ENCODE measurements around the gene NFYC. TPM values are rescaled to one million over a fixed set of nuclear protein-coding genes. Genes with fewer than 3 reads are reported as not detected.

The NFYC gene
- polyA plus RNA-seq, 4 donors = 71.0 to 113 (median 96.5) TPM

DNA sequence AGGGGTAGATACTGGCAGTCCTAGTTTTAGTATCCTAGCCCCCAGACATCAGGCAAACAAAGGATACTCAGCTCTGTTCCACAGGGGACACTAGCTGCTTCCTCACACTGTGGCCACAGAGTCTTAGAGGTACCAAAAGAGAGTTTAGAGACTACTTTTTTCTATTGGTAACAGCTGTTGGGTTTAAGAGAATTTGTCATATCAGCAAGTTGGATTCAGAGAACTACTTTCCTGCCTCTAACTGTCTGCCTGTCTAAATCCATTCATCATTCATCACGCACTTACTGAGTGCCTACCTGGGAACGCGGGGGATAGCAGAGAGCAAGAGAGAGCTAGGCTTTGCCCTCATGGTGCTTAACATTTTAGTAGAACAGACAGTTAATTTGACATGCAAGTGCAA lies 65.0 kb downstream of the NFYC start:
- DNase-seq (ENCODE audit: low read depth in 4 of 4, low spot score in 3 of 4) = no peak

DNA sequence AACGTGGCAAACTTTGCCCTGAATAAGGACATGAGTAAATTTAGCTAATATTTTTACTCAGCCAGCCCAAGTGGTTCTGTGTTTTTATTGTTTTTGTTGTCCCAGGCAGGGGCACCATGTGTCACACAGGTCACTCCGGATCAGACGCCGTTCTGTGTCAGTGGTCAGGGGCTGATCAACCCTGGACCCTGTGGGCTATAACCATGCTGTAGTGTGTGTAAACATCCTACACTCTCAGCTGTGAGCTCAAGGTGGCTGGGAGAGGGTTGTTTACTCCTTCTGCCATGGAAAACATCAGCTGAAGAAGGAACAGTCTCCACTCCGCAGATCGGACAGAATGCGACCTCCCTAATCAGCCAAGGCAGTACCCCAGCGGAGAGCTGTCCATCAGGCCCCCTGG lies 65.6 kb downstream of the NFYC start:
- DNase-seq (ENCODE audit: low read depth in 4 of 4, low spot score in 3 of 4) = no peak

DNA sequence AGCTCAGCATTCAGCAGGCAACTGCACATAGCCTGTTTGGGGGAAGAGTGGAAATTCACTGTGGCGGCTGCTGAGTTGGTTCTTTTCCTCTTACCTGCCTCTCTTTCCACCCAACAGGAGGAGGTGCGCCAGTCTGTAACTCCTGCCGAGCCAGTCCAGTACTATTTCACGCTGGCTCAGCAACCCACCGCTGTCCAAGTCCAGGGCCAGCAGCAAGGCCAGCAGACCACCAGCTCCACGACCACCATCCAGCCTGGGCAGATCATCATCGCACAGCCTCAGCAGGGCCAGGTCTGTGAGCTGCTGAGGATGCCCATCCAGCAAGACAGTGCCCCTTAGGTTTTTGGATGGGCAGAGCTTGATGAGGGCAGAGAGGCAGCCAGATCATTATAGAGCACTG lies 66.5 kb downstream of the NFYC start:
- no peak for DNase-seq (ENCODE audit: low read depth in 4 of 4, low spot score in 3 of 4)

DNA sequence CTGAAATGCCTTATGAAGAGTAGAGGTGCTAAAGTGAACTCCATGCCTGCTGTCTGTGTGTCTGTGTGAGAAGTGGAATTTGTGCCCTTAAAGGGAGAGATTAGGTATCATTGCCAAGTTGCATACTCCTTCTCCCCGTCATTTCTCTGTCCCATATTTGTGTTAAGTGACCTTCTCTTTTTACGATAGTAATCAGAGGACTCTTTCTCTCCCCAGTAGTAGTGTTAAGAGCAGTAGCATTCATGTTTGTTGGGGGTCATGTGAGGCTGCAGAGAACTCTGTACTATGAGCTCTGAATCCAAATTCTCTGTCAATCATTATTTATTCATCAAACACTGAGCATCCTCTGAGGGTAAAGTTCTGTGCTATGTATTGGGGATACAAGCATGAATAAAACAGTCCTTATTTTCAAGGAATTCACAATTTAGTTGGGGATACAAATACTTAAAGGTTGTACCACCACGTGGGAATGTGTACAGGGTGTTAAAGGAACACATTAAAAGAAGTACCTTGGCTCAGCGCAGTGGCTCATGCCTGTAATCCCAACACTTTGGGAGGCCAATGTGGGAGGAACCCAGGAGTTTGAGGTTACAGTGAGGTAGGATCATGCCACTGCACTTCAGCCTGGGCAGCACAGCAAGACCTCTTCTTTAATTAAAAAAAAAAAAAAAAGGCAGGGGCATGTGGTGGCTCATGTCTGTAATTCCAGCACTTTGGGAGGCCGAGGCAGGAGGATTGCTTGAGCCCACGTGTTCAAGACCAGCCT lies 67.3 kb downstream of the NFYC start:
- no peak for DNase-seq (ENCODE audit: low read depth in 4 of 4, low spot score in 3 of 4)

DNA sequence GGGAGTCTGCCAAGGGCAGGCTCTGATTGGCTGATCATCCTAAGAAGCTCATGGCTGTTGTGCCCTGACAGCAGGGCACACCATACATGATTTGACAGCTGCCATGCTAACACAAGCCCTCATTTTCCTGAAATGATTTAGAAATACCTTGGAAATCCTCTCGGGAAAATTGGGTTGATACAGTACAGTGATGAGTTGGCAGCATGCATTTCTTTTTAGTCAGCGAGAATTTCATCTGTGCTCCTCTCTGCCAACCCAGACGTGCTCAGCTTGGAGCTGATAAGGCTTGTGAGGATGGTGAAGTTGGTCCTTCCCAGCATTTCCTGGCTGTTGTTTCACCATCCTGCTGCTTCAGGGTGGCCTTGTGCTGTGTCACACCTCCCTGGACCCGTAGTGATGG lies 69.5 kb downstream of the NFYC start:
- DNase-seq (ENCODE audit: low read depth in 4 of 4, low spot score in 3 of 4) = no peak

DNA sequence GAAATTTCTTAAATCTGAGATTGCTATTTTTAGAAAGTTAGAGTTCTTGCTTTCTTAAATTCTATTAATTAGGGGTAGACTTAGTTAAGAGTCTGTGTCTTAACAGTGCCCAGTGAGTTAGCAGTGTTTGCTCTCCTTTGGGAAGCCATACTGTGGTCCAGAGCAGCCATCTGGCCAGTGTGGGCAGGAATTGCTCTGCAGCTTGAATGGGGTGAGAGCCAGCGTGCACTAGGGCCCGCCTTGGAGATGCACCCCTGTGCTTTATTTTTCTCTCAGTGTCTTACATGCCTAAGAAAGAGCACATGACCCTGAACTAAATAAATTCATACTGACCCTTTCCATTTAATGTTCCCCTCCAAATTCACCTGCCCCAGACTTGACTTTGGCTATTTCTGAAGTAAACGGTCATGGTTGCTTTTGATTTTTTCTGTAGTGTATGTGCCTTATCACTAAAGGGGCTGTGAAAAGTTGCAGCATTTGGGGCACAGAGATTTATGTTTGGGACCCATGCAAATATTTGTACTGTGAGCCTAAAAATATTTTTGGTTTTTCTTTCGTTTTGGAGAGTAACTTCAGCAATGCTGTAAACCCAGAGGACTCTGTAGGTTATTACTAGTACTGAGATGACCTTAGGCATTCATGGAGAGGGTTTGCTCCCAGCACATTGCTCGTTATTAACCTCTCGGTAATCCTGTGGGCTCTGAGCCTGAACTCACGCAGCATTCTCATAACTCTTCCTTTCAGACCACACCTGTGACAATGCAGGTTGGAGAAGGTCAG lies 70.8 kb downstream of the NFYC start:
- DNase-seq (ENCODE audit: low read depth in 4 of 4, low spot score in 3 of 4) = no peak

DNA sequence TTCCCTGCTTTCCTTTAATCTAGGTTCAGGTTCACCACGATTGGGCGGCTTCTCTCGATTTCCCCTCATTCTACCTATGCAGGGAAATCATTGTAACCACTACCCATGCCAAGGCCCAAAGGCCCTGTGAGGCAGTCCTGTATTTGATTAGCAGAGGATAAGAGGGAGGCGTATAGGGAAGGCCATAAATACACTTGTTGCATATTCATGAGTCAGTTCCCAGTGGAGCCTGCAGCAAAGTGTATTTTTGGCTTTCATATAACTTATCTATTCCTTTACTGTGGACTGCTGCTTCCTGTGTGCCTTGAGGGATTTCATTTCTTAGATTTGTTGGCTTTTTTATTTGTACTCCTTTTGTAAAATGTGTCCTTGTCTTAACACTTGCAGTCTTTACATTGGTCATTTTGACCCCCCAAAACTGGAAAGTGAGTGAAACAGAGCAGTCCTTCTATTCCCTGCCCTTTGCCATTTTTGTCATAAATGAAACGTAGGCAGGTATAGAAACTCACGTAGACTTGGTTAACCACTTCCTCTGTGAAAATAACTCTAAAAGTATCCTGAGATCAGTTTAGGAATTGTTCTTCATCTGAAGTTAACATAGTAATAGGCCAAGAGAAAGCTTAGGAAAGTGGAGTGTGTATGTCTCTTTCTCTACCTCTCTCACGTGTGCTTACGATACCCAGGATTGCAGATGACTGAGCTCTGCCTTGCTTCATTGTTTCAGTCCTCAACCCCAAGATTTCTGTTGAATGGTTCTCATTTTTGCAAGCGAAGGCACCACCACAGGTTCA lies 72.4 kb downstream of the NFYC start:
- DNase-seq (ENCODE audit: low read depth in 4 of 4, low spot score in 3 of 4) = no peak

DNA sequence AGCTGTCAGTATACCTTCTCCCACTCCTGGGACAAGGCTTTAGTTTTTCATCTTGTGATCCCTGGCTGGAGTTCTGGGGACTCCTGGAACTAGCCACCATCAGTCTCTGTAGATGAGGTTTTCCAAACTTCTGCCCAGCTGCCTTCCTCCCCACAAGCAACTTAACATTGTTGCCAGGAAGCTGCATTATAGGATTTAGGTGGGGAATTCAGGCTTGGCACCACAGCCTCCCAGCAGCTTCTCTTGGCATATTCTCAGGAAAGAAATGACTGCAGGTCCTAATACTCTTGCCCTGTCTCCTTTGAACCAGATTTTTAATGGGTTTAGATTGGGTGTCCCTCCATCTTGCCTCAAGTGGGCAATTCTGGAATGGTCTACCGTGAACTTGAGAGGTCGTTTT lies 73.5 kb downstream of the NFYC start:
- no peak for DNase-seq (ENCODE audit: low read depth in 4 of 4, low spot score in 3 of 4)

DNA sequence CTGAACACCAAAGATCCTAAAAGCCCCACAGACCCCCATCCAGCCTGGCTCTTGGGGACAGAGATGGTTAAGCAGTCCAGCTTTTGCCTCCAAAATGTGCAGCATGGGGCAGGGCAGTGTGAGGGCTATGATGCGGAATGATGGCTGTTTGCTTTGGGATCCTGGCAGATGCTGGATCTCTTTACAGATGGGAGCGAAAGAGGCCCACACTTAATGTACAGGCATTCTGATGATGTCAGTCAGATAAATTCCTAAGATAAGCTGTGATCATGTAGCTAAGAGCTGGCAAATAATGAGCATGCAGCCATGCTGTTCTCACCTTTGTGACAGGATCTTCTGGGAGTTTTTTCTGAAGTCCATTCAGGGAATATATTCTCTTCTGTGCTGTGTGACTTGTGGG lies 74.5 kb downstream of the NFYC start:
- DNase-seq (ENCODE audit: low read depth in 4 of 4, low spot score in 3 of 4) = no peak

DNA sequence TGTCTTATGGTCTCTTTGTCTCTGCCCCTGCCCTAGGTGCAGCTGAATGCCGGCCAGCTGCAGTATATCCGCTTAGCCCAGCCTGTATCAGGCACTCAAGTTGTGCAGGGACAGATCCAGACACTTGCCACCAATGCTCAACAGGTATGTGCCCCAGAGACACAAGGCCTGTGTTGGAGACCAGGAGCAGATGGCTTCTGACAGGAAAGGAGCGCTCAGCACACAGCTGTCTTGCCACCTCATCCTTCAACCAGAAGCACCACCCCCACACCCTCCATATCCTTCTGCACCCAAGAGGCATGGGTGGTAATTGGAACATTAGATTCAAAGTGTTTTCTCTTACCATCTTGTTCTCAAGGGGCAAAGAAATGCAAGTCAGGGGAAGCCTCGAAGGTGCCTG lies 75.1 kb downstream of the NFYC start:
- no peak for DNase-seq (ENCODE audit: low read depth in 4 of 4, low spot score in 3 of 4)

DNA sequence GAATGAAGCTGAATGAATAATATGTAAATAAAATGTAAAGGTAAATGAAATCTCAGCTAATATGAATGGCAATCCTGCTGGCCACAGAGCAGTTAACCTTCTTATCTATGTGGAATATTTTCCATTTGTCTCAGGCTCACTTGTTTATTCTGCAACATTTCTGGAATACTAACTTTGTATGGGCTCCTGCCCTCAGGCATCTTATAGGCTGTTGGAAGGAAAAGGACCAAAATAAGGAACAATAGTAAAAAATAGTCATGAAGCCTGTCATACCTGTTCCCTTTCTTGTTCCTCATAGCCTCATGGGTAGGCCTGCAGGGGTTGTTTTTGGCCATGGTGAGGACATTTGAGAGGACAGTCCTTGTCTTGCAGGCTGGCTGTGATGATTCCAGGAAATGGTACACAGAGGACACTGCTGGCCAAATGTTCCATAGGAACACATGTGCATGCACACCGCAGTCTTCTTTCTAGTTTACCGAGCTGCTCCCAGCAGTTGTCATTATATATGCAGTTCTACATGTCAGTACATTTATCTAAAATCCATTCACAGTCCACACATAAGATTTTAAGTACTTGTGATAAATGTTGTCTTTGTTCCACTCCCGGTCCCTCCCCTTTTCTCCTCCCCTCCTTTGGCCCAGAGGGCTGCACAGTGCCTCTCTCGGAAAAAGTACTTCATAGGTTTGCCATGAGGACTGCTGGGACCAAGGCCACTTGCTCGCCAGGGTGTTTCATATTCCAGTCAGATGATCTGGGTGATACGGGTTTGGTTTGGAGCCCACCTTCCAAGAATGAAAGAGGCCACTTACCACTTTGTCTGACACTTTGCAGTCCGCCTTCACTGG lies 76.9 kb downstream of the NFYC start:
- DNase-seq (ENCODE audit: low read depth in 4 of 4, low spot score in 3 of 4) = no peak

DNA sequence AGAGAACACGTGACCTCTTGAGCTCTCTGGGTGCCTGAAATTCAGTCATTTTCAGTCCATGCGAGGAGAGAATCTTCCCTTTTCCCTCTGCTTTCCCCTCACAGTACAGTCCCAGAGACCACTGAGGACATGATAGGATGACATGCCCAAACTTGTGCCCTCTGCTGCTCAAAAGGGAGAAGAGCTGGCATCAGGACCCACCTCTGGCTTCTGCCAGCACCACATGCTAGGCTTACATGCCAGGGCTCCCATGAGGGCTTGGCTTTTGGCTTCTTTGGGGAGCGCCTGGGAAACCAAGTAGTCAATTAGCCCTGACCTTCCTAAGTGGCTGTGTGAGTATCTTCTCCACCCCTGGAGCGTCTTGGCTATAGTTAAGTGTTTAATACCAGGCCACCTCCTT lies 78.3 kb downstream of the NFYC start:
- DNase-seq (ENCODE audit: low read depth in 4 of 4, low spot score in 3 of 4) = no peak

DNA sequence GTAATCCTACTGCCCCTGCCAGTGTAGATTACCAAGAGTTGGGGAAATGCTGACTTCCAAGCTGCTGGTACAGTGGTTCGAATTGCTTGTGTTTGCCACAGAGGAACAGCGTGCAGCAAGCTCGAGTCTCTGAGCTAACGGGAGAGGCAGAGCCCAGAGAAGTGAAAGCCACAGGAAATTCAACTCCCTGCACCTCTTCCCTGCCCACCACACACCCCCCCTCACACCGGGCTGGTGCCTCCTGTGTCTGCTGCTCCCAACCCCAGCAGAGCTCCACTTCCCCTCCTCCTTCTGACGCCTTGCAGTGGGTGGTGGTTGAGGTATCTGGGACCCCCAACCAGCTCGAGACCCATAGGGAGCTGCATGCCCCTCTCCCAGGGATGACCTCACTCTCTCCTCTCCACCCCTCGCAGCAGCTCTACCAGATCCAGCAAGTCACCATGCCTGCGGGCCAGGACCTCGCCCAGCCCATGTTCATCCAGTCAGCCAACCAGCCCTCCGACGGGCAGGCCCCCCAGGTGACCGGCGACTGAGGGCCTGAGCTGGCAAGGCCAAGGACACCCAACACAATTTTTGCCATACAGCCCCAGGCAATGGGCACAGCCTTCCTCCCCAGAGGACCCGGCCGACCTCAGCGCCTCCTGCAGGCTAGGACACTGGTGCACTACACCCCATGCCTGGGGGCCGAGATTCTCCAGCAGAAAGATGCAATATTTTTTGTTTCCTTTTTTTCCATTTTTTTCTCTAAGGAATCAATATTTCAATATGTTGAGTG lies 79.0 kb downstream of the NFYC start:
- DNase-seq (ENCODE audit: low read depth in 4 of 4, low spot score in 3 of 4) = no peak

DNA sequence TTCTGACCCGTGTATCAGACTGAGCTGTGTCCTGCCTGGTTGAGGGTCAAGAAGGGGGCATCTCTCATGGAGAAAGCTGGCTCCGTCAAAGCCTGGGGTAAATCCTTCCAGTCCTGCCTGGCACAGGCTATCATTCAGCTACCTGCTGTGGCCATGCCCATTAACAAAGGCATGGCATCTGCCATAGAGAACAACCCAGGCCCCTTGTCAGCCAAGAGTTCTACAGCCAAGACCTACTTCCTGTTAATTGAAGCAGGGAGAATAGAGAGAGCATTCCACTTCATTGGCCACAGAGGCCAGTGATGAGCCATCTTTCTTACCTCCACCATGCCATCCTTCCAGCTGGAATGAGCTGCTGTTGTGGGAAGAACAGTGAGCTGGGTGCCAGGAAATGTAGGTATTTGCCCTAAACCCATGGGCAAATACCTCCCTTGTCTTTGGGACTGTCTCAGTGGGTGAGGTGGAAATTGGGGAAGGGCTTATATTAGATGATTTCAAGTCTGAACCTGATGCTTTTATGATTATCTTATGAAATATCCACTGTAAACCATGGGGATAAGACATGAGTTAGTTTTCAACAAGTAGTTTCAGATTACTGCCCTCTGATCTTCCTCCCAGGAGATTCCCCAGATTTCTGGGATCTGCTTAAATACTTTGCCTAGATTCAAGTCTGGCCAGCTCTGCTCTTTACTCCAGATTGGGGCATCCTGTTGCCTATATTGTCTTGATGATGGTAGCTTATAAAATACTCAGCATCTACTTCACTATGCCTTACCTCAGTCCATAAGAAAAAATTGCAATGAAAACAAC lies 80.8 kb downstream of the NFYC start:
- no peak for DNase-seq (ENCODE audit: low read depth in 4 of 4, low spot score in 3 of 4)

DNA sequence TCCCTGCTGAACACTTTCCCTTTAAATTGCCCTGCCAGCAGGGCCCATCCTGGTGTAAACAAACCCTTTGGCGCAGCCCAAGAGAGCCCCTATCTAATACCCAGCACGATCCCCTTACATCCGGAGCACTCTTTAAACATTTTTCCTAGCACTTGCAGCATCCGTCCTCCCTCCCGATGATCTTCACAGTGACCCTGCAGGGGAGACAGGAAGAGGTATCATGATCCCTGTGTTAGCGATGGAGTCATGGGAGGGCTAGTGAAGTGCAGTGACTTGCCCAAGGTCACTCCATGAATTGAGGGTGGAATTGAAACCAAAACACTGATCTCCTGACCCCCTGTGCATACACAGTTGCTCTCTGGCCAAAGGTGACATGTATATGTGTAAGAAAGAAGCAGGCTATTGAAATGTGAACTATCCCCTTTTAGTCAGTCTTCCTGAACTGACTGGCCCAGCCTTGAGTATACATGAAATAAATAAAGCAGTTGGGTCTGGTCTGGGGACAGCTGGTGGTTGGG lies 82.3 kb downstream of the NFYC start:
- no peak for DNase-seq (ENCODE audit: low read depth in 4 of 4, low spot score in 3 of 4)

DNA sequence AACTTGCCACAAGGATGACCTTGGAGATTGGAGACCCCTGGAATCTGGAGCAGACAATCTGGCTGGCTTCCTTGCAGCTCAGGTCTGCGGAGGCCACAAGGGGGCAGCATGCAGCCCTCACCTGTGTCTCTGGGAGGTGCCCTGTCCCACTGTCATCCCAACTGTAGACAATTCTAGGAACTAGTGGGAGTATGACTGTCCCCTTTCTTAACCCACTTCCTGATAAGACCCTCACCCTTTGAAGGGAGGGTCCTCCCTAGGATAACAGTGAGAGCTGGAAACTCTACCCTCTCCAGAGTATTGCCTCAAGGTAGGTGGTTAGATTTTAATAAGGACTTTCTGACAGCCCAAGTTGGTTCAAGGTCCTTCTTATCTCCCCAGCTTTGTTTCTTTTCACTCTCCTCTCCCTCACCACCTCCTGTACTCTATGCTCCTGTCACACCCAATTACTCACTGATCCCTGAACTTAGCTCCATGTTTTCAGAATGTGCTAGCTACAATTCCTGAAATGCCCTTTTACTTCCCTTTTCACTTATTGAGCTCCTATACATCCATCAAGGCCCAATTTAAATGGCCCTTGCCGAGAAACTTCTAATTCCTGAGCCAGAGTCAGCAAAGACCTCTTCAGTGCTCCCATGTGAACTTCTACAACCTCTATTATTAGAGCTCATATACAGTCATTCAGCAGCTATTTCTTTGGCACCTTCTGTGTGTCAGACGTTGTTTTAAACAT lies 82.9 kb downstream of the NFYC start:
- no peak for DNase-seq (ENCODE audit: low read depth in 4 of 4, low spot score in 3 of 4)

DNA sequence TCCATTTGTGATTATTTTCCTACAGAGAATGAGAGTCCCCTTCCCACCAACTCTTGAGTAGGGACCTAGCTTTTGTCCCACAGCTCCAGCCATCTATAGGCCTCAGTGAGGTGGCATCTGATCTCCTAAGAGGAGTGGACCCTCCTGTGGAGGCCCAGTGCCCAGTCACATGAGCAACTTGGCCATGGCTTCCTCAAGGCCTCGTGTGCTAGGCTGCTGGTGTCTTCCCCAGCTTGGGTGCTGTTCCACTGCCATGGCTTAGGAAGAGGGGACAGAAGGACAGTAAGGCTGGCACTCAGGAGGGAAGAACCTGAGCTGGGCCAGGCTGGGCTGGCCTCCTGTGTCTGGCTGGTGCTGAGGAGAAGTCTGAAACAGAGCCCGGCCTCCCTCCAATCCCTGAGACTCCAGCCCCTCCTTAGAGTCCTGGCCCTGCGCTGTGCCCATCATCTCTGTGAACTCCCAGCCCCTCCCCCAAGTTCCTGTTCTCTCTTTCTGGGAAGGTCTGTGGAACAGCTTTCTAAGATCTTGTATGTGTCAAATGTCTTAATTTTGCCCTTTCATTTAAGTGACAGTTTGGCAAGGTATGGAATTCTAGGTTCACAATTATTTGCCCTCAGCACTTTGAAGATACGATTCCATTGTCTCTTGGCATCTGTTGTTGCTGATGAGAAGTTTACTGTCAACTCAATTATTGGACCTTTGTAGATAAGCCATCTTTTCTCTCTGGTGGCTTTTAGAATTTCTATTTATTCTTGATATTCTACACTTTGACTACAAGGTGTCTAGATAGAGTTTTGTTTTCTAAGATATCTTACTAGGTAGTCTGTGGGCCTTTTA lies 85.0 kb downstream of the NFYC start:
- no peak for DNase-seq (ENCODE audit: low read depth in 4 of 4, low spot score in 3 of 4)

Measured in left renal pelvis (tissue), 4 donors.